Activated naive CD4-positive, alpha-beta T cell treated with anti-CD3 and anti-CD28 coated beads for 36 hours (primary cell): ENCODE measurements around the gene PCDH15. TPM values are rescaled to one million over a fixed set of nuclear protein-coding genes. Genes with fewer than 3 reads are reported as not detected.

Experiments used
- CTCF ChIA-PET: fragments of 350-600 bp; sonication (Branson Sonifier 250); formaldehyde crosslinking; loops from one replicate; lab custom pipeline; 2021; ENCODE audit warnings: antibody characterized with exemption; lab: Charles Lee
- DNase-seq: peaks from one replicate; pipeline ENCODE4 v3.0.0-alpha.2; 2020
- H3K27ac Mint-ChIP-seq: one replicate; pipeline ENCODE4 v1.8.0; 2021; ENCODE audit warnings: mild to moderate bottlenecking, mixed read lengths
- H3K27me3 Mint-ChIP-seq: one replicate; pipeline ENCODE4 v1.8.0; 2021; ENCODE audit warnings: low read depth, mixed read lengths
- H3K36me3 Mint-ChIP-seq: one replicate; pipeline ENCODE4 v1.8.0; 2021; ENCODE audit warnings: low read depth, mixed read lengths
- H3K4me1 Mint-ChIP-seq: one replicate; pipeline ENCODE4 v1.8.0; 2021; ENCODE audit warnings: low read depth, mixed read lengths
- H3K4me3 Mint-ChIP-seq: one replicate; pipeline ENCODE4 v1.8.0; 2021; ENCODE audit warnings: mild to moderate bottlenecking, moderate library complexity, mixed read lengths
- H3K9me3 Mint-ChIP-seq: one replicate; pipeline ENCODE4 v1.8.0; 2021; ENCODE audit warnings: mixed read lengths
- intact Hi-C: fragments of 100-400 bp; cut with micrococcal nuclease; formaldehyde crosslinking; loops from one replicate; pipeline ENCODE4 v1.15.1; 2023
- total RNA-seq, 2 experiments: library from RNA; stranded (reverse); gene quantifications; one replicate each; pipeline ENCODE4 v1.2.3, GENCODE V29; 2021

PCDH15 gene
- total RNA-seq, 2 experiments from 2014 or later = not detected

DNA sequence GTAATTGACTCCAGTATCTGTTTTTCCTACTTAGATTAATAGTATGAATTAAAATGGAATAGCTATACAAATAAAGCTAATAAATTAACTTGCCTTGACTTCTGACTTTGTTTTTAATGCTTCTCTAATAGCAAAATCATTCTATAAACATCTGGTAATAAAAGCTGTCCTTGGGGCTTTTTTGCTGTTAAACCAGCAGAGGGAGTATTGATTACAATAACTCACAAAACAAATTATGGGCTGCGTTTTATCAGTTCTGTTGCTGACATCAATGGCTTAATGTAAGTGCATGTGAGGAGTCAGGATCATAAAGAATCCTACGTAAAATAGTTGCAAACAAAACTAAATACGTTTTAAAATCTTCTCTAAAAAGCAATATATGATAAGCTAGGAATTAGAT, 667.8 kb downstream of the PCDH15 start:
- Mint-ChIP-seq H3K4me1 (no peaks in the 10 kb centered on the region), H3K4me3 (no peak overlapping the region), H3K9me3 (peaks cover 10% of the 10 kb centered on the region), H3K27me3 (no peaks in the 10 kb centered on the region), H3K27ac (no peak overlapping the region), H3K36me3 (no peaks in the 10 kb centered on the region)
- no peak for DNase-seq
- CTCF ChIA-PET = no interaction called here
- intact Hi-C loops = no loop called here

DNA sequence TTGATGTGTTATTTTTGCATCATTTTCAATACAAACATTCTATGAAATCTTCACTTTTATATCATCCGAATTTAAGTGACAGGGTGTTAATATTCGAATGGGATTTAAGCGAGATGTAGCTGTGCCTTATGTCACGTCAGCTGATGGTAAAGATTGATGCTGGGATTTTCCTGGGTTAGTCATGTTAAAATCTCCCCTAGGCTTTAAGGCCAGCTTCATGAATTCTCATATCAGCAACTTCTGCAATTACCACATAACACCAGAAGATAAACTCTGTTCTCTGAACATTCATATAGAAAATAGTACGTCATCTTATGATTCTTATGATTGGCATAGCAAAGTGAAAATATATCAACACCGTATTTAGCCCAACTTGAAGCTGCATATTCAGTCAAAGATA, 669.2 kb downstream of the PCDH15 start:
- Mint-ChIP-seq H3K27me3 (no peaks in the 10 kb centered on the region), H3K4me1 (no peaks in the 10 kb centered on the region), H3K9me3 (peaks cover 7% of the 10 kb centered on the region), H3K4me3 (no peak overlapping the region), H3K36me3 (no peaks in the 10 kb centered on the region), H3K27ac (no peak overlapping the region)
- DNase-seq = no peak
- CTCF ChIA-PET = no interaction called here
- intact Hi-C loops = no loop called here

DNA sequence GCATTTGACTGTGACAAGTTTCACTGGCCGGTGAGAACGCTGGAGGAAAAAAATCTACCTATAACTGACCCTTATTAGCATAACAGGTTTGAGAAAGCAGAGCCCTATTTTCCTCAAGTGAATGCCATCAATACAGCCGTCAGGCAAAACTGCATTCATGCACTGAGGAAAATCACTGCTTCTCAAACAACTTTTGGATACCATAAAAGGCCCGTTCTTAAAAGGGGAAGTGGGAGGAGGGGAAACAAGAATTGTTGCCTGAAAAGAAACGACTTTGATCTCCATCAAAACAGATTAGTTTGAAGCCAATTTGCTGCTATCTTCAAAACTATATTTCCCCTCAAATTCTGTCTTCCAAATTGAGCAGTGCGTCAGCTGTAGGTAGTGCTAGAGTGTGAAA, 670.6 kb downstream of the PCDH15 start:
- no peak overlapping the region for H3K27ac Mint-ChIP-seq
- no peak overlapping the region for H3K4me3 Mint-ChIP-seq
- peaks cover 10% of the 10 kb centered on the region for H3K9me3 Mint-ChIP-seq
- intact Hi-C loops = no loop called here
- CTCF ChIA-PET = no interaction called here
- DNase-seq = no peak
- H3K36me3 Mint-ChIP-seq = no peaks in the 10 kb centered on the region
- H3K27me3 Mint-ChIP-seq = no peaks in the 10 kb centered on the region
- H3K4me1 Mint-ChIP-seq = no peaks in the 10 kb centered on the region

DNA sequence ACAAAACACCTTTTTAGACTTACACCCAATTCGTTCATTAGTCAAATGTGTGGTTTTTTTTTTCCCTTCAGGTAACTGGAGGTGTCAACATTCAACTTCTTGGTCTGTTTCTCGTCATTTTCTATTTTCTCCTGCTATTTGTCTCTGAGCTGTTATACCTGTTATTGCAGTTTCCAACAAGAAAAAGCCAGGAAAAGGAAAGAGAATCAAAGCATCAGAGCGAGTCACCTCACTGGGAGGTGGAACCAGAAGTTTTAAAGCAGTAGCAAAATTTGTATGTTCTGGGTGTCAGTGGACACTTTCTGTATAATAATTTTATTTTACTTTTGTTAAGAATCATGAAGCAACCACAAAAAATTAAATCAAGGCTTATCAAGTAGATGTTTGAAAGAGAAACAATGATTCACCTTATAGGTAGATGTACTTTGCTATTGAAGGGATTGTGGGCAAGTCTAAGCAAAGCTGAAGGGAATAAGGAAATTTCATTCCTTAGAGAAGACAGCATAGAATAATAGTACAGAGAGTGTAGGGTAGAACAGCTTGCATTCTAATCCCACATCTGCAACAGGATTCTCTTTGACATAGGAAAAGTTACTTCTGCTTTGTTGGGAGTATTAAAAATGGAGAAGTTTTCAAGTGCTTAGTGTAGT, 675.8 kb downstream of the PCDH15 start:
- no peak for DNase-seq
- Mint-ChIP-seq H3K27ac (no peak overlapping the region), H3K4me3 (no peak overlapping the region), H3K4me1 (no peaks in the 10 kb centered on the region), H3K27me3 (no peaks in the 10 kb centered on the region), H3K36me3 (no peaks in the 10 kb centered on the region), H3K9me3 (peaks cover 19% of the 10 kb centered on the region)
- CTCF ChIA-PET = no interaction called here
- intact Hi-C loops = no loop called here

DNA sequence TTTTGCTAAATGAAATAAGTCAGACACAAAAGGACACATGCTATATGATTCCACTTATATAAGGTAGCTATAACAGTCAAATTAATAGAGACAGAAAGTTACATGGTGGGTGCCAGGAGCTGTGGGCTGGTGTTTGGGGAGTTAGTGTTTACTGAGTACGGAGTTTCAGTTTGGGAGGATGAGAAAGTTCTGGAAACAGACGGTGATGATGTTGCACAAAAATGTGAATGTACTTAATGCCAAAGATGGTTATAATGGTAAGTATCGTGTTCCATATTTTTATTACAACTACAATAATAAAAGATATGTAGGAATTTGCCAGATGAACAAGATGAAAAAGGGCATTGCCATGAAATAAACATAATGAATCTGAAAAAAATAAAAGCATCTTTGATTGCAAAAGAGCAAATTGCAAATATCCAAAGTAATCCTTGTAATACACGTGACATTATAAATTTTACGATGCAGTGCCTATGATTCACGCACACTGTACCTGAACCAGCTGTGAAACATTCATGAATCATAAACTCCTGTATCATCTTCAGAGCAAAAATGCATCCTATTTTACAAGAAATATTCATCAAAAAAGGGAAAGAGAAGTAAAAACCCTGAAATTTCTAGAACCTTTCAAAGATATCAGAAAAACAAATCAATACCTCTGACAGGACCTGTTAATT, 676.7 kb downstream of the PCDH15 start:
- H3K4me1 Mint-ChIP-seq = no peaks in the 10 kb centered on the region
- DNase-seq = no peak
- intact Hi-C loops = no loop called here
- peaks cover 23% of the 10 kb centered on the region for H3K9me3 Mint-ChIP-seq
- no peak overlapping the region for H3K4me3 Mint-ChIP-seq
- no peaks in the 10 kb centered on the region for H3K36me3 Mint-ChIP-seq
- no peaks in the 10 kb centered on the region for H3K27me3 Mint-ChIP-seq
- H3K27ac Mint-ChIP-seq = no peak overlapping the region
- CTCF ChIA-PET = interaction anchor here (0.7 kb wide), 1 partner anchor 19 kb away, joined by 3 read pairs; no protein-coding TSS in a partner anchor

DNA sequence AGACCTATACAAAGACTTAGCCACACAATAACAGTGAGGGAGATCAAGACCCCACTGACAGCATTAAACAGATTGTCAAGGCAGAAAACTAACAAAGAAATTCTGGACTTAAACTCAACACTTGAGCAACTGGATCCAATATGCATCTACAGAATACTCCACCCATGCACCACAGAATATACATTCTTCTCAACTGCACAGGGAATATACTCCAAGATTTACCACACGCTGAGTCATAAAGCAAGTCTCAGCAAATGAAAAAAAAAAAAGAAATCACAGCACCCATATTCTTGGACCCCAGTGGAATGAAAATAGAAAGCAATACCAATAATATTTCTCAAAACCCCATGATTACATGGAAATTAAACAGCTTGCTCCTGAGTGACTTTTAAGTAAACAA, 680.2 kb downstream of the PCDH15 start:
- Mint-ChIP-seq H3K36me3 (no peaks in the 10 kb centered on the region), H3K4me1 (no peaks in the 10 kb centered on the region), H3K27ac (no peak overlapping the region), H3K27me3 (no peaks in the 10 kb centered on the region), H3K4me3 (no peak overlapping the region), H3K9me3 (peaks cover 21% of the 10 kb centered on the region)
- intact Hi-C loops = no loop called here
- CTCF ChIA-PET = no interaction called here
- DNase-seq = no peak

DNA sequence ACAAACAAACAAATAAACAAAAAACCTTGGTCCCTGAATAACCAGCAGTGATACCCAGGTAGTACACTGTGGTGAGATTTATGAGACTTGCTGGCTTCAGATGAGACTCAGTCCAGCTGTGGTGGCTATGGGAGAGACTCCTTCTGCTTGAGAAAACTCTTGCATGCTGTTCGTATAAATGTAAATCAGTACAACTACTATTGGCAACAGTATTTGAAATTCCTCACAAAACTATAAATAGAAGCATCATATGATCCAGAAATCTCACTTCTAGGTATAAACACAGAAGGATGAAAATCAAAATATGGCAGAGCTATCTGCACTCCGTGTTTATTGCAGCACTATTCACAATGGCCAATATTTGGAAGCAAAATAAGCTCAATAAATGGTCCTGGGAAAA, 692.1 kb downstream of the PCDH15 start:
- no peak overlapping the region for H3K4me3 Mint-ChIP-seq
- no peaks in the 10 kb centered on the region for H3K27me3 Mint-ChIP-seq
- H3K4me1 Mint-ChIP-seq = no peaks in the 10 kb centered on the region
- intact Hi-C loops = no loop called here
- CTCF ChIA-PET = no interaction called here
- H3K27ac Mint-ChIP-seq = no peak overlapping the region
- peaks cover 16% of the 10 kb centered on the region for H3K9me3 Mint-ChIP-seq
- no peaks in the 10 kb centered on the region for H3K36me3 Mint-ChIP-seq
- no peak for DNase-seq

DNA sequence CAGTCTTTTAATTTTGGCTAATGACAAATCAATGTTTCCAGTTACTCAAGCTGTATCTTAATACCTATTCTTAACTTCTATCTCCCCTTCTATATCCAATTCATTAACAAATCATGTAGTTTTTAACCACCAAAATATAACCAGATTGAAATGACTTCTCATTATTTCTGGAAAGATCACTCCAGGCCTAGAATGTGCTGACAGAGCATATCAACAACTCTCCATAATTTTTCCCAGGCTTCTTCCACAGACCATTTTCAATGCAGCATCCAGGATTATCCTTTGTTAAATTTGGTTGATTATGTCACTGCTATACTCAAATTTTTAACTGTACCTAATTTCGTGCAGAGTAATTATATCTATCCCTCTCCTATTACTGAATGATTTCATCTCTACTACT, 704.1 kb downstream of the PCDH15 start:
- H3K4me3 Mint-ChIP-seq = no peak overlapping the region
- no peak for DNase-seq
- no peaks in the 10 kb centered on the region for H3K36me3 Mint-ChIP-seq
- H3K9me3 Mint-ChIP-seq = peaks cover 1% of the 10 kb centered on the region
- H3K27ac Mint-ChIP-seq = no peak overlapping the region
- CTCF ChIA-PET = no interaction called here
- H3K27me3 Mint-ChIP-seq = no peaks in the 10 kb centered on the region
- intact Hi-C loops = no loop called here
- H3K4me1 Mint-ChIP-seq = no peaks in the 10 kb centered on the region

DNA sequence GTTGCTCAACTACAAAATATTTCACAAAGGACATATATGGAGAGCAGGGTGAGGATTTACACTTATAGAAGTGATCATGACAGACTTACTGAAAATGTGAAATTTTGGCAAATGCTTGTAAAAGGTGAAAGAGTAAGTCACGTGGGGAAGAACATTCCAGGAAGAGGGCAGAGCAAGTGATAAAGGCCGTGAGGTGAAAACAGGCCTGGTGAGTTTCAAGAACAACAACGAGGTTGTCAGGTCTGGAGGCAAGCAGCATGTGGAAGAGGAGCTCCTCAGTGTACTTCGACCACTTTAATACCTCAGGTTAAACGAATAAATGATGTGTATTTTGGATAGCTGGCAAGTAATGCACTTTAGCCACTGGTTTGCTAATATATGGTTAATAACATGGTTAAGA, 706.7 kb downstream of the PCDH15 start:
- Mint-ChIP-seq H3K4me3 (no peak overlapping the region), H3K4me1 (no peaks in the 10 kb centered on the region), H3K36me3 (no peaks in the 10 kb centered on the region), H3K27me3 (no peaks in the 10 kb centered on the region), H3K27ac (no peak overlapping the region), H3K9me3 (peaks cover 1% of the 10 kb centered on the region)
- DNase-seq = no peak
- CTCF ChIA-PET = no interaction called here
- intact Hi-C loops = no loop called here

DNA sequence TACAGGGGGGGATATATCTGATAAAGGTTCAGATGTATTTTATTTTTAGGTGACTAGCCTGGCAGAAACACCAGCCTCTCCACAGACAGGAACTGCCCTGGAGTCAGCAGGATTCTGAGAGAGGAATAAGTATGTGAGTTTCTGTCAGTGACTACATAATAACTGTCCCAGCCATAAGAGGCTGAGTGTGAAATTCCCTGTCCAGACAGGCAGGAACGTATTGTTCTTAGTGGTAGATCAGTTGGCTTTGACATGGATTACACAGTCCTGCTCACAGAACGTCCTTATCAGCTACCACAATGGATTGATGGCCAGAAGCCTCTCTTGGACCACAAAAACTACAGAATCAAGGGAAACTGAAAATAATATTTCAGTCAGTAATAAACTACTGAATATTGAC, 709.8 kb downstream of the PCDH15 start:
- Mint-ChIP-seq H3K4me1 (no peaks in the 10 kb centered on the region), H3K36me3 (no peaks in the 10 kb centered on the region), H3K9me3 (peaks cover 1% of the 10 kb centered on the region), H3K4me3 (no peak overlapping the region), H3K27ac (no peak overlapping the region), H3K27me3 (no peaks in the 10 kb centered on the region)
- CTCF ChIA-PET = no interaction called here
- intact Hi-C loops = no loop called here
- no peak for DNase-seq

DNA sequence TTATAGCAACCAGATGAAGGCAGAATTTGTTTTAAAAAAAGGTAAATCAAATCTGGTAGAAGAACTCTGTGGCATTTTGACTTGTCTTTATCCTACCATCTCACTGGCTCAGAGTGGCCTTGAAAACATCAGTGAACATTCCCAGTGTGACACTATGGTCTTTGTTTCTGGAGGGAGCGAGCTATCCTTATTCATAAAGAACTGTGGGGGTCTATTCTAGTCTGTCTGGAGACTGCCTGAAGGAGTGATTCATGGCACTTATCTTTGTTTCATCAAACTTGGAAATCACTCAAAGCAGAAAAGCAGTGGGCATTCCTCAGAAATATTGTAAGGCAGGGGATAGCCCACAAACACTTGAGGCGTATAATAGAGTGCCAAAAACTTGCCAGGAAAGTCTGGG, 719.1 kb downstream of the PCDH15 start:
- intact Hi-C loops = no loop called here
- H3K27ac Mint-ChIP-seq = no peak overlapping the region
- H3K36me3 Mint-ChIP-seq = no peaks in the 10 kb centered on the region
- H3K27me3 Mint-ChIP-seq = no peaks in the 10 kb centered on the region
- no peaks in the 10 kb centered on the region for H3K4me1 Mint-ChIP-seq
- DNase-seq = no peak
- H3K4me3 Mint-ChIP-seq = no peak overlapping the region
- peaks cover 6% of the 10 kb centered on the region for H3K9me3 Mint-ChIP-seq
- CTCF ChIA-PET = no interaction called here

DNA sequence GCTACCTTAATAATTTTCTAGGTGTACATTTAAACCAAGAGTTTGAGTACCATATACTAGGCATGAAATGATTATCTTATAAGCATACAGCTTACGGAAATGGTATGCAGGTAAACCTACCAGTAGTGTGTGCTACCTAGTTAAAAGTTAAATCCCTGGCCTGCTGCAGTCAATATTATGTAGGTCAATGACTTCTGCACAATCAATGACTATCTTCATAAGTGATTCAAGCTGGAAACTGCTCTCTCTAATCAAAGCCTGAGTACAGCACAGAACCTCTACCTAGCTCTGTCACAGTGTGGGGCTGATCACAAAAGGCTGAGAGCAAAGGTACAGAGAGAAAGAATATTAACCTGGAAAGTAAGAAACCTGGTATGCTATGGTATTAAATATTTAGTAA, 733.7 kb downstream of the PCDH15 start:
- Mint-ChIP-seq H3K9me3 (peaks cover 4% of the 10 kb centered on the region), H3K36me3 (no peaks in the 10 kb centered on the region), H3K27ac (no peak overlapping the region), H3K4me3 (no peak overlapping the region), H3K4me1 (no peaks in the 10 kb centered on the region), H3K27me3 (no peaks in the 10 kb centered on the region)
- DNase-seq = no peak
- intact Hi-C loops = no loop called here
- CTCF ChIA-PET = no interaction called here

DNA sequence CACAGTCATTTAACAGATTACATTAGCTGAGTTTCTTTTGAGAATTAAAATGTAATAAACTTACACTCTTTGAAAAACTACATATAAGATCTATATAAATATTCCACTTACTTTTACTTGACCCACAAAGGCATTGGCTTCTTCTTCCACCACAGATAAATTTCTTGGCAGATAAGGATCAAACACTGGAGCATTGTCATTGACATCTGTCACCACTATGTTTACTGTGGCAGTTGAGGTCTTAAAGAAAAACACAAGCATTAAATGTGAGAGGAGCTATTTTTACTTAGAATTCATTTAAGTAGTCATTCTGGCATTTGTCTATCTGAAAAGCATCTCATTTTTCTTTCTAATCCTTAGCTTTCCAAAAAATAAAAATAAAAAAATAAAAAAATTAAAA, 734.4 kb downstream of the PCDH15 start:
- CTCF ChIA-PET = no interaction called here
- Mint-ChIP-seq H3K36me3 (no peaks in the 10 kb centered on the region), H3K9me3 (peaks cover 4% of the 10 kb centered on the region), H3K27me3 (no peaks in the 10 kb centered on the region), H3K4me1 (no peaks in the 10 kb centered on the region), H3K27ac (no peak overlapping the region), H3K4me3 (no peak overlapping the region)
- no peak for DNase-seq
- intact Hi-C loops = no loop called here
